CD4-positive, alpha-beta T cell treated with Interleukin-1 beta for 1 hour (primary cell): ENCODE data around the gene THY1.
"Not testable (repeated sequence)": the region's sequence is repeated elsewhere in the genome, so short reads cannot be mapped to it uniquely, and the experiment has no call there.

Experiments used
- DNase-seq, 2 donors: peaks; one replicate each; pipeline ENCODE4 v3.0.0-alpha.2; 2020 to 2022

The THY1 gene

GRCh38 chr11:119445379-119445778 lies 22.4 kb upstream of the THY1 start:
- no peak for DNase-seq

GRCh38 chr11:119441898-119442243 lies 18.9 kb upstream of the THY1 start:
- no peak for DNase-seq

GRCh38 chr11:119438599-119438998 lies 15.6 kb upstream of the THY1 start:
- DNase-seq = no peak

GRCh38 chr11:119437521-119437920 lies 14.5 kb upstream of the THY1 start:
- not testable (repeated sequence) for DNase-seq

GRCh38 chr11:119436711-119437110 lies 13.7 kb upstream of the THY1 start:
- DNase-seq = no peak

GRCh38 chr11:119436093-119436492 lies 13.1 kb upstream of the THY1 start:
- no peak for DNase-seq

GRCh38 chr11:119434591-119435330 lies 11.8 kb upstream of the THY1 start:
- DNase-seq = no peak

GRCh38 chr11:119433358-119433725 lies 10.4 kb upstream of the THY1 start:
- DNase-seq = no peak

- DNase-seq = no peak
Measured at GRCh38 chr11:119432484-119433357, 9.7 kb upstream of the THY1 start.

- no peak for DNase-seq
Measured at GRCh38 chr11:119431523-119431922, 8.6 kb upstream of the THY1 start.

GRCh38 chr11:119427279-119427678 lies 4.3 kb upstream of the THY1 start:
- DNase-seq = no peak

GRCh38 chr11:119426142-119426541 lies 3.2 kb upstream of the THY1 start:
- DNase-seq = no peak

GRCh38 chr11:119424775-119425174 lies 1.8 kb upstream of the THY1 start:
- DNase-seq = no peak

GRCh38 chr11:119424276-119424675 lies 1.3 kb upstream of the THY1 start:
- DNase-seq = no peak

- DNase-seq = no peak
Measured at GRCh38 chr11:119423509-119424254, 710 bp upstream of the THY1 start.

GRCh38 chr11:119421941-119422808 lies 797 bp downstream of the THY1 start:
- no peak for DNase-seq

- no peak for DNase-seq
Measured at GRCh38 chr11:119421351-119421750, 1.6 kb downstream of the THY1 start.

- DNase-seq = no peak
Measured at GRCh38 chr11:119420631-119421030, 2.3 kb downstream of the THY1 start.

GRCh38 chr11:119419834-119420492 lies 3.0 kb downstream of the THY1 start:
- no peak for DNase-seq

GRCh38 chr11:119419246-119419645 lies 3.7 kb downstream of the THY1 start:
- DNase-seq = no peak

- DNase-seq = no peak
Measured at GRCh38 chr11:119418759-119419158, 4.2 kb downstream of the THY1 start.
